ENCODE data around the gene EPS8.

Gene EPS8

GRCh38 chr12:15602051-15602672 lies 187.0 kb downstream of the EPS8 start:
- Histone ChIP-seq H3F3A (ENCODE audit: insufficient read depth, low read length) (no peaks in the 10 kb centered on the region), H3K36me3 (ENCODE audit: insufficient read depth, low read length) (no peaks in the 10 kb centered on the region), H4K20me1 (ENCODE audit: insufficient read depth, low read length) (no peaks in the 10 kb centered on the region), H3K4me1 (ENCODE audit: insufficient read depth, low read length, severe bottlenecking) (no peaks in the 10 kb centered on the region), H3K27me3 (ENCODE audit: insufficient read depth, low read length) (no peaks in the 10 kb centered on the region), H3K4me3 (ENCODE audit: low read depth, low read length, poor library complexity, severe bottlenecking) (no peak overlapping the region), H3K9me3 (ENCODE audit: low read length) (no peaks in the 10 kb centered on the region), H2AFZ (ENCODE audit: low read length) (no peak overlapping the region), H3K9me2 (ENCODE audit: low read depth, low read length) (no peaks in the 10 kb centered on the region), H3K4me2 (ENCODE audit: low read length) (no peak overlapping the region), H3K27ac (ENCODE audit: low read depth, low read length, poor library complexity, severe bottlenecking) (no peak overlapping the region), H3K9ac (ENCODE audit: low read length) (no peak overlapping the region), H3K79me2 (ENCODE audit: insufficient read depth, low read length) (no peaks in the 10 kb centered on the region)
- TF ChIP-seq EZH2 (IDR thresholded peaks at IDR 0.05; ENCODE audit: borderline replicate concordance, low read length) (no peak), CTCF (IDR thresholded peaks at IDR 0.05; ENCODE audit: low read length) (no peak)

GRCh38 chr12:15601210-15601800 lies 187.9 kb downstream of the EPS8 start:
- H3K36me3 ChIP-seq (ENCODE audit: insufficient read depth, low read length): no peaks in the 10 kb centered on the region
- H3F3A ChIP-seq (ENCODE audit: insufficient read depth, low read length): no peaks in the 10 kb centered on the region
- H3K79me2 ChIP-seq (ENCODE audit: insufficient read depth, low read length): no peaks in the 10 kb centered on the region
- H3K27ac ChIP-seq (ENCODE audit: low read depth, low read length, poor library complexity, severe bottlenecking): no peak overlapping the region
- TF ChIP-seq CTCF (IDR thresholded peaks at IDR 0.05; ENCODE audit: low read length): no peak
- TF ChIP-seq EZH2 (IDR thresholded peaks at IDR 0.05; ENCODE audit: borderline replicate concordance, low read length): no peak
- H2AFZ ChIP-seq (ENCODE audit: low read length): no peak overlapping the region
- no peaks in the 10 kb centered on the region for H4K20me1 ChIP-seq (ENCODE audit: insufficient read depth, low read length)
- no peaks in the 10 kb centered on the region for H3K9me2 ChIP-seq (ENCODE audit: low read depth, low read length)
- H3K4me3 ChIP-seq (ENCODE audit: low read depth, low read length, poor library complexity, severe bottlenecking): no peak overlapping the region
- H3K27me3 ChIP-seq (ENCODE audit: insufficient read depth, low read length): no peaks in the 10 kb centered on the region
- H3K4me2 ChIP-seq (ENCODE audit: low read length): no peak overlapping the region
- H3K9me3 ChIP-seq (ENCODE audit: low read length): no peaks in the 10 kb centered on the region
- no peak overlapping the region for H3K9ac ChIP-seq (ENCODE audit: low read length)
- H3K4me1 ChIP-seq (ENCODE audit: insufficient read depth, low read length, severe bottlenecking): no peaks in the 10 kb centered on the region

GRCh38 chr12:15600223-15600935 lies 188.8 kb downstream of the EPS8 start:
- Histone ChIP-seq H3K4me1 (ENCODE audit: insufficient read depth, low read length, severe bottlenecking) (no peaks in the 10 kb centered on the region), H2AFZ (ENCODE audit: low read length) (no peak overlapping the region), H3K27ac (ENCODE audit: low read depth, low read length, poor library complexity, severe bottlenecking) (no peak overlapping the region), H3K4me2 (ENCODE audit: low read length) (no peak overlapping the region), H3K79me2 (ENCODE audit: insufficient read depth, low read length) (no peaks in the 10 kb centered on the region), H3K9ac (ENCODE audit: low read length) (no peak overlapping the region), H3F3A (ENCODE audit: insufficient read depth, low read length) (no peaks in the 10 kb centered on the region), H3K4me3 (ENCODE audit: low read depth, low read length, poor library complexity, severe bottlenecking) (no peak overlapping the region), H3K36me3 (ENCODE audit: insufficient read depth, low read length) (no peaks in the 10 kb centered on the region), H3K9me2 (ENCODE audit: low read depth, low read length) (no peaks in the 10 kb centered on the region), H3K9me3 (ENCODE audit: low read length) (no peaks in the 10 kb centered on the region), H4K20me1 (ENCODE audit: insufficient read depth, low read length) (no peaks in the 10 kb centered on the region), H3K27me3 (ENCODE audit: insufficient read depth, low read length) (no peaks in the 10 kb centered on the region)
- TF ChIP-seq EZH2 (IDR thresholded peaks at IDR 0.05; ENCODE audit: borderline replicate concordance, low read length) (no peak), CTCF (IDR thresholded peaks at IDR 0.05; ENCODE audit: low read length) (no peak)

Measured in OCI-LY1 (cell line).